Esophagus squamous epithelium (tissue), 4 donors: ENCODE data around the gene NAV2.

Experiments used
- POLR2A ChIP-seq, 4 donors: fragments of 450-650 bp; IDR thresholded peaks; one replicate each; pipeline ENCODE4 v1.6.1; 2017; ENCODE audit warnings: antibody characterized with exemption in 4 of 4, mild to moderate bottlenecking in 4 of 4, moderate library complexity in 3 of 4
- TF ChIP-seq, protein P1 (sequence below), 6 experiments: fragments of 450-650 bp in 4 of 6; fragments of 200-600 bp in 2 of 6; sonication (generic) in 2 of 6; IDR thresholded peaks; one replicate each; pipeline ENCODE4 v1.5.1; 2016 to 2019; ENCODE audit warnings: antibody characterized with exemption in 6 of 6, mild to moderate bottlenecking in 4 of 6, moderate library complexity in 4 of 6

DNA sequence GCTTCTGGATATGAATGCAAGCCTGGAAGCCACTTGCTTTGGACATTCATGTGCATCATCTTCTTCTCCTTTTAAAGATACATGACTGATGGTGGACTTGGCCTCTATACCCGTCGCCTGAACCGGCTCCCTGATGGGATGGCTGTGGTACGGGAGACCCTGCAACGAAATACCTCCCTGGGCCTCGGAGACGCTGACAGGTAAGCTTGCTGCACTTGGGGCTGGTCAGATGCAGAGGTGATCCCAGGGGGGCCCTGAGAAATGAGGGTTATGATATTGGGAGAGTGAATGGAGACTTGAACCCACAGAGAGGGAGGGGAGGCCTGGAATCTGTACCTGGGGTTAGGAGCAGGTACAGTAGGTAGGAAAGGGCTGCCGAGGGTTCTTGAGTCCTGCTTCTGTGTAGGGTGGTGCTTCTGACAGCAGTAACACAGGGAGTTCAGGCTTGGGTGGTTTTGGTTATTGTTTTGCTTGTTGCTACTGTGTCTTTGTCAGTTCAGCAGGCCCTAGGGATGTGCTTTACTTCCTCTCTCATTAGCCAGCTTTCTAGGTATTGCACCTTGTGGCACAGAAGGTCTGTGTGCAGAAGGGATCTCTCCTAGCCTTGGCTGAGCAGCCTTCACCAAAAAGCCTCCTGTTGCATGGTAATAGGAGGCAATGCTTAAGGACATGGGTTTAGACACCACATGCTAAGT, 271.6 kb downstream of the NAV2 start:
- TF ChIP-seq, protein P1, sequence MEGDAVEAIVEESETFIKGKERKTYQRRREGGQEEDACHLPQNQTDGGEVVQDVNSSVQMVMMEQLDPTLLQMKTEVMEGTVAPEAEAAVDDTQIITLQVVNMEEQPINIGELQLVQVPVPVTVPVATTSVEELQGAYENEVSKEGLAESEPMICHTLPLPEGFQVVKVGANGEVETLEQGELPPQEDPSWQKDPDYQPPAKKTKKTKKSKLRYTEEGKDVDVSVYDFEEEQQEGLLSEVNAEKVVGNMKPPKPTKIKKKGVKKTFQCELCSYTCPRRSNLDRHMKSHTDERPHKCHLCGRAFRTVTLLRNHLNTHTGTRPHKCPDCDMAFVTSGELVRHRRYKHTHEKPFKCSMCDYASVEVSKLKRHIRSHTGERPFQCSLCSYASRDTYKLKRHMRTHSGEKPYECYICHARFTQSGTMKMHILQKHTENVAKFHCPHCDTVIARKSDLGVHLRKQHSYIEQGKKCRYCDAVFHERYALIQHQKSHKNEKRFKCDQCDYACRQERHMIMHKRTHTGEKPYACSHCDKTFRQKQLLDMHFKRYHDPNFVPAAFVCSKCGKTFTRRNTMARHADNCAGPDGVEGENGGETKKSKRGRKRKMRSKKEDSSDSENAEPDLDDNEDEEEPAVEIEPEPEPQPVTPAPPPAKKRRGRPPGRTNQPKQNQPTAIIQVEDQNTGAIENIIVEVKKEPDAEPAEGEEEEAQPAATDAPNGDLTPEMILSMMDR (IDR thresholded peaks at IDR 0.05), result no peak
- no peak for TF ChIP-seq POLR2A (IDR thresholded peaks at IDR 0.05)
